ENCODE results near the gene SERTAD1. TPM values are rescaled to one million over a fixed set of nuclear protein-coding genes. Genes with fewer than 3 reads are reported as not detected.

Gene SERTAD1
- total and polyA plus RNA-seq, 2 of the 4 experiments (the other 2 are of a cell fraction): 21.1 to 27.4 TPM

GRCh38 chr19:40424637-40425449 lies 949 bp downstream of the SERTAD1 start:
- Histone ChIP-seq H3K4ac (ENCODE audit: low read depth, low read length) (peak overlapping the region; percentile 96), H2AK9ac (replicated peaks; ENCODE audit: low read depth, low read length, poor library complexity) (peak overlapping the region; percentile 97), H2BK15ac (ENCODE audit: low read depth, low read length) (peak overlapping the region; percentile 69), H3K4me1 (ENCODE audit: control insufficient read depth, insufficient read depth, low read length) (peaks cover 2% of the 10 kb centered on the region; the same call in 1 of the 2 replicates), H3K18ac (ENCODE audit: low read depth, low read length) (peak overlapping the region; percentile 89), H4K8ac (ENCODE audit: low read depth in 2 of 2, low read length in 2 of 2) (peak overlapping the region; percentile 86 to 100), H4K20me1 (ENCODE audit: insufficient read depth, low read length) (peaks cover 10% of the 10 kb centered on the region), H3K9ac (ENCODE audit: low read depth, low read length) (peak overlapping the region; percentile 98), H3K14ac (replicated peaks; ENCODE audit: low read depth, low read length) (peak overlapping the region; percentile 97), H3K27ac (ENCODE audit: insufficient read depth, low read length) (peak overlapping the region; percentile 98), H3K23ac (ENCODE audit: low read depth, low read length) (peak overlapping the region; percentile 97), H3K27me3 (ENCODE audit: control insufficient read depth, insufficient read depth, low read length) (no peaks in the 10 kb centered on the region), H2BK120ac (ENCODE audit: low read depth, low read length) (peak overlapping the region; percentile 76), H3K79me1 (ENCODE audit: low read depth in 1 of 2, low read length in 2 of 2) (peaks cover 6 to 33% of the 10 kb centered on the region in 2 experiments; a peak in 2 of 4 replicates), H3K4me3 (ENCODE audit: insufficient read depth, low read depth, low read length) (peak overlapping the region; percentile 71), H2BK20ac (ENCODE audit: low read depth, low read length) (peak overlapping the region; percentile 23; the same call in 1 of the 2 replicates), H3K9me3 (ENCODE audit: control insufficient read depth, insufficient read depth, low read length) (no peaks in the 10 kb centered on the region), H2AFZ (replicated peaks; ENCODE audit: low read length, poor library complexity) (peak overlapping the region; percentile 89), H2AK5ac (ENCODE audit: low read depth, low read length) (peak overlapping the region; percentile 98), H4K5ac (ENCODE audit: low read depth, low read length) (peak overlapping the region; percentile 81), H2BK5ac (ENCODE audit: low read depth, low read length, poor library complexity, severe bottlenecking) (peak overlapping the region; percentile 89), H3K9me1 (ENCODE audit: insufficient read depth, low read length) (no peaks in the 10 kb centered on the region), H3K36me3 (ENCODE audit: control insufficient read depth, insufficient read depth, low read length) (peaks cover 12% of the 10 kb centered on the region), H4K91ac (ENCODE audit: insufficient read depth, low read depth, low read length) (peak overlapping the region; percentile 95), H3K56ac (ENCODE audit: extremely low read depth, insufficient read depth, low read length) (peak overlapping the region; percentile 100), H3K4me2 (ENCODE audit: low read depth, low read length) (peak overlapping the region; percentile 93)
- WGBS, 2 experiments (ENCODE audit: extremely low coverage in 2 of 2, insufficient read length in 1 of 2): 0% methylated on average over 7 of the region's 28 CpGs; no CpG with 5 or more reads in 1 of the 2 experiments
- intact Hi-C loops (cut with micrococcal nuclease): loop anchor here (1.0 to 10.0 kb wide), 3 partner anchors 18 to 222 kb away; no protein-coding TSS in a partner anchor
- CTCF ChIA-PET: interaction anchor here (0.7 to 0.9 kb wide), 3 partner anchors 12 to 41 kb away, joined by 3 read pairs; partner anchors contain the start of gene BLVRB
- BruUV-seq (replicated peaks): TSS peak; percentile 83
- dilution Hi-C loops (cut with HindIII; ENCODE audit: low sequenced_read_pairs, unreplicated experiment): no loop called here
- POLR2A ChIA-PET (ENCODE audit: unreplicated experiment): no interaction called here
- in situ Hi-C loops (cut with MboI; ENCODE audit: low sequenced_read_pairs): no loop called here
- DNase-seq: peak; percentile 13
- no peak for ATAC-seq (ENCODE audit: low read depth)
- TF ChIP-seq CHD1 (IDR thresholded peaks at IDR 0.05; ENCODE audit: low read depth, low read length): no peak
- no peak for TF ChIP-seq BHLHE40 (IDR thresholded peaks at IDR 0.05; ENCODE audit: low read depth, low read length)
- no peak; the same call in 1 of the 2 replicates for TF ChIP-seq MAZ (IDR thresholded peaks at IDR 0.05; ENCODE audit: borderline replicate concordance, low read depth, low read length)
- no peak for TF ChIP-seq RCOR1 (IDR thresholded peaks at IDR 0.05; ENCODE audit: insufficient replicate concordance, low read length)
- no peak for TF ChIP-seq ELK1 (IDR thresholded peaks at IDR 0.05; ENCODE audit: borderline replicate concordance, low read depth, low read length)
- no peak for TF ChIP-seq RFX5 (IDR thresholded peaks at IDR 0.05; ENCODE audit: low read depth, low read length)
- TF ChIP-seq NFE2L2 (IDR thresholded peaks at IDR 0.05; ENCODE audit: low read depth, low read length): no peak
- no peak for TF ChIP-seq RAD21 (IDR thresholded peaks at IDR 0.05; ENCODE audit: low read length)
- TF ChIP-seq POLR2A (IDR thresholded peaks at IDR 0.05; ENCODE audit: low read depth, low read length): no peak; the same call in 1 of the 2 replicates
- no peak for TF ChIP-seq MXI1 (IDR thresholded peaks at IDR 0.05; ENCODE audit: borderline replicate concordance, low read depth, low read length)
- no peak for TF ChIP-seq FOS (IDR thresholded peaks at IDR 0.05; ENCODE audit: low read depth, low read length)
- no peak for TF ChIP-seq MAFK (IDR thresholded peaks at IDR 0.05; ENCODE audit: low read depth, low read length)
- no peak for TF ChIP-seq SMC3 (IDR thresholded peaks at IDR 0.05; ENCODE audit: low read depth, low read length)
- no peak for TF ChIP-seq CTCF (conservative IDR thresholded peaks at IDR 0.05; ENCODE audit: low read depth, low read length)
- no peak for TF ChIP-seq CEBPB (IDR thresholded peaks at IDR 0.05; ENCODE audit: low read depth, low read length)

All from IMR-90 (cell line).